SJSA1 (cell line): ENCODE results near the gene CDCP1. TPM values are rescaled to one million over a fixed set of nuclear protein-coding genes. Genes with fewer than 3 reads are reported as not detected.

Experiments
- DNase-seq, 2 experiments: peaks; one replicate each; pipeline ENCODE4 v3.0.0-alpha.2; 2015 to 2020; ENCODE audit warnings: low spot score in 2 of 2, low read depth in 1 of 2
- H3K27ac ChIP-seq: fragments of 250-450 bp; sonication (Bioruptor Pico); 2 replicates; pipeline ENCODE4 v1.5.1; 2020; ENCODE audit warnings: mild to moderate bottlenecking, moderate library complexity
- H3K27me3 ChIP-seq: fragments of 250-450 bp; sonication (Bioruptor Pico); replicated peaks from 2 replicates; pipeline ENCODE4 v1.5.1; 2020; ENCODE audit warnings: mild to moderate bottlenecking, moderate library complexity
- H3K36me3 ChIP-seq: fragments of 250-450 bp; sonication (Bioruptor Pico); 2 replicates; pipeline ENCODE4 v1.5.1; 2020; ENCODE audit warnings: mild to moderate bottlenecking
- H3K4me1 ChIP-seq: fragments of 250-450 bp; sonication (Bioruptor Pico); replicated peaks from 2 replicates; pipeline ENCODE4 v1.6.1; 2021; ENCODE audit warnings: mild to moderate bottlenecking
- H3K4me3 ChIP-seq: fragments of 250-450 bp; sonication (Bioruptor Pico); 2 replicates; pipeline ENCODE4 v1.5.1; 2020; ENCODE audit warnings: mild to moderate bottlenecking
- H3K9me3 ChIP-seq: fragments of 250-450 bp; sonication (Bioruptor Pico); replicated peaks from 2 replicates; pipeline ENCODE4 v1.5.1; 2020; ENCODE audit warnings: mild to moderate bottlenecking
- total RNA-seq: library from RNA; depleted of rRNA; stranded (reverse); fragments of >200 nt; shearing (Covaris generic); gene quantifications from 2 replicates; pipeline ENCODE4 v1.2.3, GENCODE V29; 2014

CDCP1 gene
- total RNA-seq, 1 experiment from 2014 or later = 0.18 TPM

GRCh38 chr3:45140141-45140769 lies 5.9 kb downstream of the CDCP1 start:
- Histone ChIP-seq H3K4me3 (no peak overlapping the region), H3K36me3 (no peaks in the 10 kb centered on the region), H3K9me3 (no peaks in the 10 kb centered on the region), H3K27ac (0 out of 2 replicates have a peak overlapping the region, but pooled peaks have one; percentile 9), H3K4me1 (peaks cover 28% of the 10 kb centered on the region), H3K27me3 (no peaks in the 10 kb centered on the region)
- peak; percentile 16 to 52 for DNase-seq

GRCh38 chr3:45139372-45140140 lies 6.6 kb downstream of the CDCP1 start:
- H3K4me3 ChIP-seq = no peak overlapping the region
- H3K9me3 ChIP-seq = no peaks in the 10 kb centered on the region; the same call in 1 of the 2 replicates
- no peaks in the 10 kb centered on the region for H3K27me3 ChIP-seq
- no peaks in the 10 kb centered on the region; the same call in 1 of the 2 replicates for H3K36me3 ChIP-seq
- no peak for DNase-seq
- H3K27ac ChIP-seq = no peak overlapping the region
- H3K4me1 ChIP-seq = peaks cover 30% of the 10 kb centered on the region

- H3K4me1 ChIP-seq = peaks cover 39% of the 10 kb centered on the region
- DNase-seq = no peak
- H3K36me3 ChIP-seq = no peaks in the 10 kb centered on the region; the same call in 1 of the 2 replicates
- H3K4me3 ChIP-seq = no peak overlapping the region
- no peaks in the 10 kb centered on the region for H3K27me3 ChIP-seq
- no peak overlapping the region for H3K27ac ChIP-seq
- peaks cover 4% of the 10 kb centered on the region; the same call in 1 of the 2 replicates for H3K9me3 ChIP-seq
These were observed 8.5 kb downstream of the CDCP1 start for GRCh38 chr3:45137656-45138181.

GRCh38 chr3:45135959-45136358 lies 10.2 kb downstream of the CDCP1 start:
- Histone ChIP-seq H3K9me3 (peaks cover 4% of the 10 kb centered on the region; the same call in 1 of the 2 replicates), H3K36me3 (no peaks in the 10 kb centered on the region; the same call in 1 of the 2 replicates), H3K4me3 (no peak overlapping the region), H3K27ac (no peak overlapping the region), H3K4me1 (peaks cover 39% of the 10 kb centered on the region), H3K27me3 (no peaks in the 10 kb centered on the region)
- DNase-seq = no peak

GRCh38 chr3:45134758-45135521 lies 11.2 kb downstream of the CDCP1 start:
- Histone ChIP-seq H3K9me3 (peaks cover 4% of the 10 kb centered on the region; the same call in 1 of the 2 replicates), H3K4me1 (peaks cover 29% of the 10 kb centered on the region), H3K36me3 (no peaks in the 10 kb centered on the region; the same call in 1 of the 2 replicates), H3K4me3 (no peak overlapping the region), H3K27ac (peak overlapping the region; percentile 90), H3K27me3 (no peaks in the 10 kb centered on the region)
- DNase-seq = no peak

- DNase-seq = no peak
- Histone ChIP-seq H3K4me3 (no peak overlapping the region), H3K36me3 (no peaks in the 10 kb centered on the region; the same call in 1 of the 2 replicates), H3K27ac (no peak overlapping the region), H3K9me3 (peaks cover 4% of the 10 kb centered on the region; the same call in 1 of the 2 replicates), H3K4me1 (peaks cover 13% of the 10 kb centered on the region), H3K27me3 (no peaks in the 10 kb centered on the region)
These were observed 13.5 kb downstream of the CDCP1 start for GRCh38 chr3:45132568-45133211.

- H3K27ac ChIP-seq = no peak overlapping the region
These were observed 15.0 kb downstream of the CDCP1 start for GRCh38 chr3:45131201-45131600.

GRCh38 chr3:45130476-45130875 lies 15.7 kb downstream of the CDCP1 start:
- Histone ChIP-seq H3K9me3 (peaks cover 4% of the 10 kb centered on the region; the same call in 1 of the 2 replicates), H3K27me3 (no peaks in the 10 kb centered on the region), H3K36me3 (no peaks in the 10 kb centered on the region; the same call in 1 of the 2 replicates), H3K4me1 (peaks cover 18% of the 10 kb centered on the region), H3K4me3 (no peak overlapping the region), H3K27ac (no peak overlapping the region)
- no peak for DNase-seq

More at GRCh38 chr3:45131201-45131600, 15.0 kb downstream of the CDCP1 start:
- Histone ChIP-seq H3K36me3 (no peaks in the 10 kb centered on the region; the same call in 1 of the 2 replicates), H3K9me3 (peaks cover 4% of the 10 kb centered on the region; the same call in 1 of the 2 replicates), H3K4me1 (peaks cover 13% of the 10 kb centered on the region), H3K27me3 (no peaks in the 10 kb centered on the region), H3K4me3 (no peak overlapping the region)
- DNase-seq = no peak

- Histone ChIP-seq H3K9me3 (no peaks in the 10 kb centered on the region), H3K4me3 (no peak overlapping the region), H3K36me3 (no peaks in the 10 kb centered on the region), H3K27ac (no peak overlapping the region), H3K27me3 (no peaks in the 10 kb centered on the region), H3K4me1 (peaks cover 20% of the 10 kb centered on the region)
- no peak for DNase-seq
These were observed 17.2 kb downstream of the CDCP1 start for GRCh38 chr3:45128950-45129349.

GRCh38 chr3:45127130-45127822 lies 18.9 kb downstream of the CDCP1 start:
- Histone ChIP-seq H3K36me3 (no peaks in the 10 kb centered on the region), H3K4me1 (peaks cover 32% of the 10 kb centered on the region), H3K27ac (no peak overlapping the region), H3K4me3 (no peak overlapping the region), H3K9me3 (no peaks in the 10 kb centered on the region), H3K27me3 (no peaks in the 10 kb centered on the region)
- no peak for DNase-seq

- H3K36me3 ChIP-seq = no peaks in the 10 kb centered on the region
- no peaks in the 10 kb centered on the region for H3K27me3 ChIP-seq
- H3K4me3 ChIP-seq = no peak overlapping the region
- peaks cover 32% of the 10 kb centered on the region for H3K4me1 ChIP-seq
- H3K9me3 ChIP-seq = no peaks in the 10 kb centered on the region
- no peak overlapping the region for H3K27ac ChIP-seq
- DNase-seq = no peak
These were observed 19.4 kb downstream of the CDCP1 start for GRCh38 chr3:45126730-45127129.

- no peaks in the 10 kb centered on the region for H3K9me3 ChIP-seq
- peaks cover 32% of the 10 kb centered on the region for H3K4me1 ChIP-seq
- H3K27ac ChIP-seq = no peak overlapping the region
These were observed 20.6 kb downstream of the CDCP1 start for GRCh38 chr3:45125550-45126026.

More at GRCh38 chr3:45125550-45126026, 20.6 kb downstream of the CDCP1 start:
- Histone ChIP-seq H3K27me3 (no peaks in the 10 kb centered on the region), H3K36me3 (no peaks in the 10 kb centered on the region), H3K4me3 (no peak overlapping the region)
- no peak for DNase-seq
